ENCODE results near the gene TGIF1. TPM values are rescaled to one million over a fixed set of nuclear protein-coding genes. Genes with fewer than 3 reads are reported as not detected.

TGIF1 gene
- total and polyA plus RNA-seq, 10 of the 15 experiments (the other 5 are each of a cell fraction or from before 2014, with no cell fraction given) = 1.8 to 8.5 (median 6.4) TPM

- no peak for TF ChIP-seq USF1 (IDR thresholded peaks at IDR 0.05; ENCODE audit: borderline replicate concordance, extremely low read length, insufficient read depth, low read depth, low read length)
- TF ChIP-seq E4F1 (IDR thresholded peaks at IDR 0.05; ENCODE audit: borderline replicate concordance, partially characterized antibody) = no peak
- no peak for TF ChIP-seq STAT1 (conservative IDR thresholded peaks at IDR 0.05)
- no peak for TF ChIP-seq HDGF (IDR thresholded peaks at IDR 0.05)
- TF ChIP-seq, protein P1, sequence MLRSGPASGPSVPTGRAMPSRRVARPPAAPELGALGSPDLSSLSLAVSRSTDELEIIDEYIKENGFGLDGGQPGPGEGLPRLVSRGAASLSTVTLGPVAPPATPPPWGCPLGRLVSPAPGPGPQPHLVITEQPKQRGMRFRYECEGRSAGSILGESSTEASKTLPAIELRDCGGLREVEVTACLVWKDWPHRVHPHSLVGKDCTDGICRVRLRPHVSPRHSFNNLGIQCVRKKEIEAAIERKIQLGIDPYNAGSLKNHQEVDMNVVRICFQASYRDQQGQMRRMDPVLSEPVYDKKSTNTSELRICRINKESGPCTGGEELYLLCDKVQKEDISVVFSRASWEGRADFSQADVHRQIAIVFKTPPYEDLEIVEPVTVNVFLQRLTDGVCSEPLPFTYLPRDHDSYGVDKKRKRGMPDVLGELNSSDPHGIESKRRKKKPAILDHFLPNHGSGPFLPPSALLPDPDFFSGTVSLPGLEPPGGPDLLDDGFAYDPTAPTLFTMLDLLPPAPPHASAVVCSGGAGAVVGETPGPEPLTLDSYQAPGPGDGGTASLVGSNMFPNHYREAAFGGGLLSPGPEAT (IDR thresholded peaks at IDR 0.05; ENCODE audit: low read depth) = 0 out of 2 replicates have a peak, but pooled peaks have one; percentile 9
- TF ChIP-seq SREBF1 (IDR thresholded peaks at IDR 0.05; ENCODE audit: low read length) = no peak
- peak; percentile 54; the same call in 1 of the 2 replicates for TF ChIP-seq ZNF207 (IDR thresholded peaks at IDR 0.05; ENCODE audit: borderline replicate concordance)
- no peak for TF ChIP-seq STAT3 (IDR thresholded peaks at IDR 0.05; ENCODE audit: low read depth, low read length)
- TF ChIP-seq TCF7 (IDR thresholded peaks at IDR 0.05; ENCODE audit: borderline replicate concordance) = no peak
- no peak for TF ChIP-seq MTA2 (IDR thresholded peaks at IDR 0.05; ENCODE audit: low read depth)
- no peak for TF ChIP-seq KDM1A (IDR thresholded peaks at IDR 0.05; ENCODE audit: borderline replicate concordance)
- TF ChIP-seq RCOR1 (conservative IDR thresholded peaks at IDR 0.05; ENCODE audit: low read depth, low read length) = no peak
- no peak for TF ChIP-seq BMI1 (IDR thresholded peaks at IDR 0.05; ENCODE audit: borderline replicate concordance)
- TF ChIP-seq BCL3 (IDR thresholded peaks at IDR 0.05; ENCODE audit: borderline replicate concordance, insufficient read depth, low read depth, low read length, poor library complexity, severe bottlenecking) = no peak
- no peak for TF ChIP-seq BCLAF1 (IDR thresholded peaks at IDR 0.05)
- TF ChIP-seq SIX5 (IDR thresholded peaks at IDR 0.05; ENCODE audit: low read depth, low read length, severe bottlenecking) = no peak
- peak; percentile 36 to 77; a peak in 3 of 4 replicates for TF ChIP-seq BHLHE40 (IDR thresholded peaks at IDR 0.05; ENCODE audit: borderline replicate concordance in 1 of 2, low read depth in 2 of 2, low read length in 1 of 2)
- no peak for TF ChIP-seq MEF2A (IDR thresholded peaks at IDR 0.05; ENCODE audit: insufficient read depth, low read depth, low read length)
- TF ChIP-seq SIN3A (IDR thresholded peaks at IDR 0.05; ENCODE audit: low read depth, low read length) = no peak
- TF ChIP-seq CHD2 (IDR thresholded peaks at IDR 0.05; ENCODE audit: borderline replicate concordance, low read depth, low read length) = no peak
These were observed at the start of gene TGIF1 (continued) for GRCh38 chr18:3450012-3450798.

Data from GM12878 (cell line).